WERI-Rb-1 (cell line): ENCODE results near the gene ACAD9.

ENCODE experiments used
- DNase-seq: peaks from one replicate; pipeline ENCODE4 v3.0.0-alpha.2; 2020
- H3K27ac ChIP-seq: fragments of 250-450 bp; sonication (Bioruptor Pico); 2 replicates; pipeline ENCODE4 v1.5.1; 2020; ENCODE audit warnings: mild to moderate bottlenecking, moderate library complexity
- H3K27me3 ChIP-seq: fragments of 250-450 bp; sonication (Bioruptor Pico); 2 replicates; pipeline ENCODE4 v1.5.1; 2021; ENCODE audit warnings: mild to moderate bottlenecking, low read depth, moderate library complexity; ENCODE audit not compliant: insufficient read depth, severe bottlenecking
- H3K36me3 ChIP-seq: fragments of 250-450 bp; sonication (Bioruptor Pico); 2 replicates; pipeline ENCODE4 v1.5.1; 2020; ENCODE audit warnings: mild to moderate bottlenecking, moderate library complexity
- H3K4me3 ChIP-seq: 2 replicates; pipeline ENCODE4 v1.5.1; 2011; ENCODE audit warnings: low read depth, mild to moderate bottlenecking, control low read depth, low read length
- H3K9me3 ChIP-seq: fragments of 250-450 bp; sonication (Bioruptor Pico); 2 replicates; pipeline ENCODE4 v1.5.1; 2021; ENCODE audit warnings: mild to moderate bottlenecking, moderate library complexity; ENCODE audit not compliant: severe bottlenecking
- CTCF ChIP-seq: IDR thresholded peaks from 2 replicates; pipeline ENCODE4 v1.5.1; 2011; ENCODE audit warnings: low read depth, mild to moderate bottlenecking, control low read depth, inconsistent platforms, low read length

The ACAD9 gene

GRCh38 chr3:128908951-128909350, 29.5 kb downstream of the ACAD9 start:
- Histone ChIP-seq H3K9me3 (no peaks in the 10 kb centered on the region), H3K27me3 (no peaks in the 10 kb centered on the region), H3K36me3 (peaks cover 98% of the 10 kb centered on the region), H3K4me3 (no peak overlapping the region), H3K27ac (no peak overlapping the region)
- no peak for TF ChIP-seq CTCF
- no peak for DNase-seq

DNA sequence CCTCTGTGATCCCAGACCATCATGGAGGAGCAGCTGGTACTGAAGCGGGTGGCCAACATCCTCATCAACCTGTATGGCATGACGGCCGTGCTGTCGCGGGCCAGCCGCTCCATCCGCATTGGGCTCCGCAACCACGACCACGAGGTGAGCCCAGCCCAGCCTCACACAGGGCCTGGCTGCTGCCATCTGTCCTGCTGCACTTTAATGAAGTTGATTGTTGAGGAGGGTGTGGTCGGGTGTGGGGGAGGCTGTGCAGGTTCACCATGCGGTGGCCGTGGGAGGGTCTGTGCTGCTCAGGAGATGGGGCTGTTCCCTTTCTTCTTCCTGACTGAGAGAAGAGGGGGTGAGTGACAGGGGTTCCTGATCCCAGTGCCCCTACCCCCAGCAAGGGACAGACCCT, 30.6 kb downstream of the ACAD9 start:
- Histone ChIP-seq H3K27ac (no peak overlapping the region), H3K27me3 (no peaks in the 10 kb centered on the region), H3K9me3 (no peaks in the 10 kb centered on the region), H3K4me3 (no peak overlapping the region), H3K36me3 (peaks cover 98% of the 10 kb centered on the region)
- DNase-seq = no peak
- no peak for TF ChIP-seq CTCF

GRCh38 chr3:128911911-128912310, 32.5 kb downstream of the ACAD9 start:
- no peak for TF ChIP-seq CTCF
- no peak overlapping the region for H3K27ac ChIP-seq
- no peak for DNase-seq
- peaks cover 93% of the 10 kb centered on the region for H3K36me3 ChIP-seq
- H3K4me3 ChIP-seq = no peak overlapping the region
- no peaks in the 10 kb centered on the region for H3K27me3 ChIP-seq
- no peaks in the 10 kb centered on the region for H3K9me3 ChIP-seq

DNA sequence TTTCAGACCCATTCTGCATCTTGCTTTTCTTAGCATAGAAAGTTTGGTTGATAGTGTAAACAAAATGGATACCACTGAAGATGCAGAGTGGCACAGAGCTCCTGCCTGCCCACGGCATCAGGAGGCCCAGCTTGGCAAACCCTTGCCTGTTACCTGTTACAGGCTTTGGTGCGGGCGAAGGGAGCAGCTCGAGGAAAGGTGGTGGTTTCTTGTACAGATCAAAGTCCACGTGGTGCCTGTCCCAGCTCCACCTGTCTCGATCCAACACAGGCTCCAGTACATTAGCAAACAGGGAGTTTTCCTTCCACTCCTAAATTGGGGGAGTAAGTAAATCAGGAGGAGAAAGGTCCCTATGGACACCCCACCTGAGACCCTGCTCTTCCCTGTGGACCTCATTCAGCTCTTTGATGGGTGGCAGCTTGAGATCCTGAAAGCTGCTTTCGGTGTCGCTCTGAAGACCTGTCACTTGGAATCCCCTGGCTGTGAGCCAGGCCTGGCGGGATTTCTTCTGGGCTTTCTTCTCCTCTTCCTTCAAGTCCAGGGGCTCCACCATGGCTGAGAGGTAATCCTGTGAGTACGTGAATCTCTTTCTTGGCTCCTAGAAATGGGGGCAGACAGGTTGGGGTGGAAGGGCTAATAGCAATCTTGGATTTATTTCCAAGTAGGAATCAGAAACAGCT, 35.7 kb downstream of the ACAD9 start:
- no peak for DNase-seq
- no peak for TF ChIP-seq CTCF
- no peak overlapping the region for H3K27ac ChIP-seq
- H3K4me3 ChIP-seq = no peak overlapping the region
- peaks cover 2% of the 10 kb centered on the region for H3K9me3 ChIP-seq
- no peaks in the 10 kb centered on the region for H3K27me3 ChIP-seq
- peaks cover 79% of the 10 kb centered on the region for H3K36me3 ChIP-seq

DNA sequence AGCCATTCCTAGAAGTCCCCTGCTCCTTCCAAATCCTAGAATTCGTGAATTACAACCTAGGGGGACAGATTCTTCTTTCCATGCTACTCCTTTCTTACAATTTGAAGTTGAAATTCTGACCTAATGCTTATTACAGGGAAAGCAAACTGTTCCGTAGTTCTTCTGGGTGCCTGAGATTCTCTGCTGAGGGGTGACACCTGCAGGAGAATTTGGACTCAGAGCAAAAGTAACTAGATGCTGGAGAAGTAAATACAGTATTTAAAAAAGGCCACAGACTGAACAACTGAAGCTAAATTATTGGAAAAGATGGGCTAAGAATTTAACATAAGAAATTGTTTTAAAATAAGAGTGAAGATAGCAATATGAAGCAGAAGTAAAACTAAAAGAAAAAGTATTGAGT, 37.9 kb downstream of the ACAD9 start:
- no peak for DNase-seq
- Histone ChIP-seq H3K27me3 (no peaks in the 10 kb centered on the region), H3K36me3 (peaks cover 59% of the 10 kb centered on the region), H3K9me3 (peaks cover 18% of the 10 kb centered on the region), H3K27ac (no peak overlapping the region), H3K4me3 (no peak overlapping the region)
- no peak for TF ChIP-seq CTCF

- no peak for DNase-seq
- TF ChIP-seq CTCF = no peak
- H3K27ac ChIP-seq = no peak overlapping the region
- H3K4me3 ChIP-seq = no peak overlapping the region
- peaks cover 37% of the 10 kb centered on the region for H3K9me3 ChIP-seq
- H3K27me3 ChIP-seq = no peaks in the 10 kb centered on the region
- H3K36me3 ChIP-seq = peaks cover 32% of the 10 kb centered on the region
Measured at GRCh38 chr3:128919988-128920387, 40.6 kb downstream of the ACAD9 start.
